Stomach (tissue), 9 donors: ENCODE data around the gene ISG15. TPM values are rescaled to one million over a fixed set of nuclear protein-coding genes. Genes with fewer than 3 reads are reported as not detected.
A peak's percentile ranks its signal among the peaks of the same experiment; 100 is the strongest.
"Not testable (repeated sequence)": the region's sequence is repeated elsewhere in the genome, so short reads cannot be mapped to it uniquely, and the experiment has no call there.

Experiments used
- DNase-seq, 2 donors: peaks; one replicate each; pipeline versions ENCODE4 v3.0.0 to v3.0.0-alpha.2; 2013 to 2019
- H3K27ac ChIP-seq, 5 donors: fragments of 200-600 bp in 4 of 5; sonication (generic) in 4 of 5; one replicate each; pipeline ENCODE4 v1.5.1; 2013 to 2019; ENCODE audit warnings: mild to moderate bottlenecking in 1 of 5, moderate library complexity in 1 of 5
- H3K27me3 ChIP-seq, 3 donors: fragments of 200-600 bp; sonication (generic); one replicate each; pipeline ENCODE4 v1.5.1; 2017 to 2019; ENCODE audit warnings: mixed run types in 1 of 3
- H3K36me3 ChIP-seq, 4 donors: fragments of 200-600 bp; sonication (generic); 1 replicate in 3 of 4; 2 replicates in 1 of 4; pipeline ENCODE4 v1.5.1; 2016 to 2019
- H3K4me1 ChIP-seq, 4 donors: fragments of 200-600 bp; sonication (generic); one replicate each; pipeline ENCODE4 v1.5.1; 2016 to 2019
- H3K4me3 ChIP-seq, 4 donors: fragments of 200-600 bp; sonication (generic) in 3 of 4; one replicate each; pipeline ENCODE4 v1.5.1; 2016 to 2019; ENCODE audit warnings: mild to moderate bottlenecking in 1 of 4
- H3K9me3 ChIP-seq, 4 donors: fragments of 200-600 bp; sonication (generic); one replicate each; pipeline ENCODE4 v1.5.1; 2016 to 2019
- EP300 ChIP-seq: sonication (generic); formaldehyde crosslinking; IDR thresholded peaks from one replicate; pipeline ENCODE4 v1.6.1; 2017; ENCODE audit warnings: antibody characterized with exemption
- POLR2A ChIP-seq, 4 donors: fragments of 450-650 bp; IDR thresholded peaks; one replicate each; pipeline ENCODE4 v1.6.1; 2016; ENCODE audit warnings: antibody characterized with exemption in 4 of 4, control low read depth in 2 of 4, mild to moderate bottlenecking in 1 of 4, moderate library complexity in 1 of 4
- POLR2AphosphoS5 ChIP-seq, 3 donors: sonication (generic); formaldehyde crosslinking; IDR thresholded peaks; one replicate each; pipeline ENCODE4 v1.6.1; 2016; ENCODE audit warnings: antibody characterized with exemption in 3 of 3
- WGBS, 5 donors: extraction: QIAGEN DNeasy Blood & Tissue Kit in 3 of 5; methylation state at CpG; one replicate each; pipeline versions ENCODE4 v1.1.5 to v1.1.7; 2013 to 2018; 5-methylcytosine and 5-hydroxymethylcytosine counted together
- intact Hi-C: fragments of 100-400 bp; cut with DNase I; formaldehyde crosslinking; loops from one replicate; pipeline ENCODE4 v1.15.1; 2023; ENCODE audit warnings: low total_unique reads
- polyA plus RNA-seq, 3 donors: library from polyadenylated mRNA; stranded (reverse); fragments of 200-250 nt; gene quantifications; one replicate each; pipeline ENCODE4 v1.2.3, GENCODE V29; 2013
- total RNA-seq, 5 donors: library from RNA; depleted of rRNA; stranded (reverse); fragments of >200 nt; gene quantifications; one replicate each; pipeline versions ENCODE4 v1.1.0 to v1.2.3, GENCODE V29; 2014 to 2016
- TF ChIP-seq, protein P1 (sequence below), 7 experiments: fragments of 450-650 bp in 4 of 7; fragments of 200-600 bp in 3 of 7; sonication (generic) in 3 of 7; IDR thresholded peaks; one replicate each; pipeline ENCODE4 v1.5.1; 2016 to 2019; ENCODE audit warnings: antibody characterized with exemption in 7 of 7, control low read depth in 2 of 7, mild to moderate bottlenecking in 1 of 7
- donor health status: healthy with polysubstance abuse.
- donor health status: Bipolar disorder and iron deficiency.
- donor health status: healthy.

Gene ISG15
- total and polyA plus RNA-seq, 8 donors: 16.3 to 105 (median 49.1) TPM

- no peak for TF ChIP-seq EP300
- TF ChIP-seq POLR2A (IDR thresholded peaks at IDR 0.05): no peak
- no peak for TF ChIP-seq POLR2AphosphoS5 (IDR thresholded peaks at IDR 0.05)
- TF ChIP-seq, protein P1, sequence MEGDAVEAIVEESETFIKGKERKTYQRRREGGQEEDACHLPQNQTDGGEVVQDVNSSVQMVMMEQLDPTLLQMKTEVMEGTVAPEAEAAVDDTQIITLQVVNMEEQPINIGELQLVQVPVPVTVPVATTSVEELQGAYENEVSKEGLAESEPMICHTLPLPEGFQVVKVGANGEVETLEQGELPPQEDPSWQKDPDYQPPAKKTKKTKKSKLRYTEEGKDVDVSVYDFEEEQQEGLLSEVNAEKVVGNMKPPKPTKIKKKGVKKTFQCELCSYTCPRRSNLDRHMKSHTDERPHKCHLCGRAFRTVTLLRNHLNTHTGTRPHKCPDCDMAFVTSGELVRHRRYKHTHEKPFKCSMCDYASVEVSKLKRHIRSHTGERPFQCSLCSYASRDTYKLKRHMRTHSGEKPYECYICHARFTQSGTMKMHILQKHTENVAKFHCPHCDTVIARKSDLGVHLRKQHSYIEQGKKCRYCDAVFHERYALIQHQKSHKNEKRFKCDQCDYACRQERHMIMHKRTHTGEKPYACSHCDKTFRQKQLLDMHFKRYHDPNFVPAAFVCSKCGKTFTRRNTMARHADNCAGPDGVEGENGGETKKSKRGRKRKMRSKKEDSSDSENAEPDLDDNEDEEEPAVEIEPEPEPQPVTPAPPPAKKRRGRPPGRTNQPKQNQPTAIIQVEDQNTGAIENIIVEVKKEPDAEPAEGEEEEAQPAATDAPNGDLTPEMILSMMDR (IDR thresholded peaks at IDR 0.05): no peak
- Histone ChIP-seq H3K4me1 (peaks cover 33 to 58% (median 45%) of the 10 kb centered on the region in 4 donors), H3K27ac (peak overlapping the region in 1 of 5 donors; percentile 75), H3K9me3 (no peaks in the 10 kb centered on the region), H3K4me3 (no peak overlapping the region), H3K36me3 (peaks cover 0 to 13% (median 0%) of the 10 kb centered on the region in 4 donors), H3K27me3 (peaks cover 0 to 14% (median under 1%) of the 10 kb centered on the region in 3 donors)
- DNase-seq: no peak
- intact Hi-C loops: no loop called here
- WGBS, 5 donors: 75 to 88% (median 81%) methylated on average over 6 to 10 of the region's 10 CpGs
Observed at GRCh38 chr1:1025730-1026129, 12.4 kb downstream of the ISG15 start.

DNA sequence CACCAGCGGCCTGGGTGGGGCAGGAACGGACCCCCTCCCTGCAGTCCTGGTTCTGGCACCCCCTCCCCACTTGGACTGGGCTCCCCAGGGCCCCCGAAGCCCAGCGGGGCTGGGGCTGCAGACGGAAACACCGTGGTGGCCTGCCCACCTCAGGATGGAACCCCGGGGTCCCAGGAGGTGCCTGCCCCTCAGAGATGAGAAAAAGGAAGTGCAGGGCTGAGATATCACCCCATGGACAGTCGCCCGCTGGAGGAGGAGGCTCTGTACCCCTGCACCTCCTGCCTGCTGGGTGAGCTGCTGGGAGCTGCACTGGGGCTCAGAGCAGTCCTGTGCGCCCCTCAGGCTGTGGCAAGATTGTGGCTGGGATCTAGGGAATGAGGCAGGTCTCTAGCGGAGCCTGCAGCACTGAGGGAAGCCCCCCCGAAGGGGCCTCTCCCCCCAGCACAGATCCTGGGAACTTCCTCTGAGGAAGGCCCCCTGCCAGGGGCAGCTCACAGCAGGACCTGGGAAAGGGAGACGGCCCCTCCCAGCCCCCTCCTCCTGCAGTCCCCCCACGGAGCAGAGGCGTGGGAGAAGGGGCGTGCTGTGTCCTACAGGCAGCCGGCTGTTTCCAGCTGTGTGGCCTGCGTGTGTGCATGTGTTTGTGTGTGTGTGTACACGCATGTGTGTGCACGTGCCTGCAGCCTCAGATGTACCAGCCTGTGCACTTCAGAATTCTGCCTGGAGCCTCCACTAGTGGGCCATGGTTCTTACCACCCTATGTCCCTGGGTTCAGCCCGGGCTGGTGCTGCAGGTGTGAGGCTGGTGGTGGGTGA, 13.5 kb downstream of the ISG15 start:
- intact Hi-C loops: no loop called here
- 65 to 74% (median 72%) methylated on average over 11 to 21 of the region's 21 CpGs for WGBS, 5 donors
- TF ChIP-seq POLR2A (IDR thresholded peaks at IDR 0.05): no peak
- no peak for TF ChIP-seq POLR2AphosphoS5 (IDR thresholded peaks at IDR 0.05)
- no peak for TF ChIP-seq EP300
- TF ChIP-seq, protein P1 (IDR thresholded peaks at IDR 0.05): no peak
- peak in 1 of 2 donors; percentile 66 for DNase-seq
- Histone ChIP-seq H3K36me3 (peaks cover 0 to 13% (median 0%) of the 10 kb centered on the region in 4 donors), H3K27ac (no peak overlapping the region), H3K4me1 (peaks cover 23 to 52% (median 34%) of the 10 kb centered on the region in 4 donors), H3K27me3 (peaks cover 0 to 10% (median 0%) of the 10 kb centered on the region in 3 donors), H3K9me3 (no peaks in the 10 kb centered on the region), H3K4me3 (no peak overlapping the region)

DNA sequence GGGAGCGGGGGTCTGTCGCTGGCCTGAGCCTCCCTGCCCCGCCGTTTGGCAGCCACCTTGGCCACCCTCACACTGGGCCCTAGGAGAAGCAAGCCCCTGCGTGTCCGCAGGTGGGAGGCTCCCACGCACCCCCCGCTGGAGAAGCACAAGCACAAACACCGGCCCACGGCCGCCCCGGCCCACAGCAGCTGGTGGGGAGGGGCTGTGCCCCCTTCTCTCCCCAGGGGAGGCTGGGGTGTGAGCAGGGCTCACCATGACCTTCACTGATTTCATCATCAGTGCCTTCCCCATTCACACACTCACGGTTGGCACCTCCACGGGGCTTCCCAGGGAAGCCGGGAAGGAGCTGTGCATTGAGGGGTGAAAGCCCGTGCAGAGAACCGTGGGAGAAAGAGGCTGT, 14.5 kb downstream of the ISG15 start:
- Histone ChIP-seq H3K4me1 (peaks cover 28 to 51% (median 37%) of the 10 kb centered on the region in 4 donors), H3K4me3 (no peak overlapping the region), H3K36me3 (peaks cover 0 to 13% (median 0%) of the 10 kb centered on the region in 4 donors), H3K27ac (no peak overlapping the region), H3K9me3 (no peaks in the 10 kb centered on the region), H3K27me3 (peaks cover 0 to 16% (median 6%) of the 10 kb centered on the region in 3 donors)
- 73 to 85% (median 83%) methylated on average over 8 to 17 of the region's 17 CpGs for WGBS, 5 donors
- TF ChIP-seq, protein P1 (IDR thresholded peaks at IDR 0.05): no peak
- TF ChIP-seq POLR2A (IDR thresholded peaks at IDR 0.05) (no peak), EP300 (no peak), POLR2AphosphoS5 (IDR thresholded peaks at IDR 0.05) (no peak)
- intact Hi-C loops: no loop called here
- DNase-seq: no peak

- H3K4me3 ChIP-seq, intact Hi-C loops, H3K27ac ChIP-seq, H3K9me3 ChIP-seq: not testable (repeated sequence)
- peaks cover 0 to 22% (median 2%) of the 10 kb centered on the region in 4 donors for H3K36me3 ChIP-seq
- peak in 1 of 2 donors; percentile 45 for DNase-seq
- peaks cover 23 to 35% (median 30%) of the 10 kb centered on the region in 4 donors for H3K4me1 ChIP-seq
- WGBS, 5 donors: 73 to 93% (median 79%) methylated on average over 6 to 7 of the region's 7 CpGs
- H3K27me3 ChIP-seq: peaks cover 0 to 49% (median 27%) of the 10 kb centered on the region in 3 donors
Observed at GRCh38 chr1:1030867-1031658, 17.8 kb downstream of the ISG15 start.
